Measurements from ENCODE around the gene FAM136A.

- peak; percentile 78 to 88 (median 85) for TF ChIP-seq POLR2AphosphoS5 (IDR thresholded peaks at IDR 0.05)
- TF ChIP-seq CTCF (IDR thresholded peaks at IDR 0.05) = no peak
Observed at GRCh38 chr2:70248181-70248847, 53.6 kb downstream of the FAM136A start, which contains the start of gene TIA1.

Data from transverse colon (tissue), 4 donors.